Endothelial cell of umbilical vein (primary cell): ENCODE measurements around the gene EML4. TPM values are rescaled to one million over a fixed set of nuclear protein-coding genes. Genes with fewer than 3 reads are reported as not detected.

Experiments
- BruUV-seq: library from RNA; stranded (reverse); fragments of 400-500 nt; replicated peaks from 2 replicates; lab custom pipeline; 2021; lab: Mats Ljungman, UMichigan
- CTCF ChIA-PET: fragments of 300-600, 350-600 bp; sonication (Branson Sonifier 250); formaldehyde crosslinking; loops from one replicate; lab custom pipeline; 2021; ENCODE audit warnings: antibody characterized with exemption, inconsistent platforms; lab: Charles Lee
- POLR2A ChIA-PET: fragments of 300-600, 350-600 bp; sonication (Branson Sonifier 250); formaldehyde crosslinking; loops from one replicate; lab custom pipeline; 2021; ENCODE audit warnings: antibody characterized with exemption, inconsistent platforms; lab: Charles Lee
- DNase-seq: peaks from one replicate; pipeline ENCODE4 v3.0.0-alpha.2; 2011; ENCODE audit warnings: low read depth, low spot score
- FAIRE-seq: peaks from 2 replicates; lab custom pipeline; 2011; peaks lifted over from hg19 to GRCh38; lab: Jason Lieb, UNC
- H2AFZ ChIP-seq: 2 replicates; pipeline ENCODE4 v1.6.0; 2012; ENCODE audit warnings: low read depth, low read length, control low read depth, inconsistent platforms
- H3K27ac ChIP-seq: 2 replicates; pipeline ENCODE4 v1.5.1; 2011; ENCODE audit warnings: low read depth, mild to moderate bottlenecking, control low read depth, low read length, moderate library complexity; ENCODE audit not compliant: insufficient read depth
- H3K27me3 ChIP-seq, 2 experiments: 2 replicates each; pipeline versions ENCODE4 v1.6.0 to v1.6.1; 2011; ENCODE audit warnings: low read length in 2 of 2, mixed read lengths in 1 of 2; ENCODE audit not compliant: control insufficient read depth in 2 of 2, insufficient read depth in 2 of 2
- H3K36me3 ChIP-seq, 2 experiments: 2 replicates in 1 of 2; 3 replicates in 1 of 2; pipeline ENCODE4 v1.5.1; 2011; ENCODE audit warnings: low read length in 2 of 2, mild to moderate bottlenecking in 1 of 2, moderate library complexity in 1 of 2; ENCODE audit not compliant: control insufficient read depth in 2 of 2, insufficient read depth in 2 of 2; ENCODE audit errors: extremely low read depth in 1 of 2
- H3K4me1 ChIP-seq: 3 replicates; pipeline ENCODE4 v1.5.1; 2011; ENCODE audit warnings: mild to moderate bottlenecking, low read length; ENCODE audit not compliant: control insufficient read depth, insufficient read depth; ENCODE audit errors: extremely low read depth
- H3K4me2 ChIP-seq: 2 replicates; pipeline ENCODE4 v1.6.1; 2011; ENCODE audit warnings: low read length, control low read depth, mixed read lengths; ENCODE audit not compliant: insufficient read depth
- H3K4me3 ChIP-seq, 3 experiments: fragments of 200-600 bp in 1 of 3; sonication (generic), shearing (Covaris generic) in 1 of 3; replicated peaks in 1 of 3; 2 replicates each; pipeline ENCODE4 v1.5.1; 2011 to 2016; ENCODE audit warnings: control low read depth in 3 of 3, low read length in 3 of 3, mild to moderate bottlenecking in 2 of 3, inconsistent platforms in 1 of 3, low read depth in 1 of 3, moderate library complexity in 1 of 3; ENCODE audit not compliant: insufficient read depth in 1 of 3
- H3K79me2 ChIP-seq: 2 replicates; pipeline ENCODE4 v1.6.0; 2012; ENCODE audit warnings: low read length, inconsistent platforms; ENCODE audit not compliant: control insufficient read depth, insufficient read depth
- H3K9ac ChIP-seq: replicated peaks from 2 replicates; pipeline ENCODE3; 2011; ENCODE audit warnings: low read length, control low read depth; ENCODE audit not compliant: insufficient read depth; ENCODE audit errors: extremely low read depth
- H3K9me1 ChIP-seq: replicated peaks from 3 replicates; pipeline ENCODE4 v1.6.0; 2011; ENCODE audit warnings: mild to moderate bottlenecking, low read length; ENCODE audit not compliant: control insufficient read depth, insufficient read depth; ENCODE audit errors: extremely low read depth
- H3K9me3 ChIP-seq: replicated peaks from 2 replicates; pipeline ENCODE4 v1.5.1; 2012; ENCODE audit warnings: low read length, inconsistent platforms; ENCODE audit not compliant: control insufficient read depth, insufficient read depth
- H4K20me1 ChIP-seq: replicated peaks from 2 replicates; pipeline ENCODE3; 2011; ENCODE audit warnings: mild to moderate bottlenecking, low read length; ENCODE audit not compliant: control insufficient read depth, insufficient read depth; ENCODE audit errors: extremely low read depth
- EZH2 ChIP-seq: IDR thresholded peaks from 2 replicates; pipeline ENCODE4 v1.6.1; 2012; ENCODE audit warnings: borderline replicate concordance, low read depth, mild to moderate bottlenecking, moderate library complexity, low read length, inconsistent platforms; ENCODE audit not compliant: severe bottlenecking
- FOS ChIP-seq: IDR thresholded peaks from 2 replicates; pipeline ENCODE4 v1.6.1; 2011; ENCODE audit warnings: mild to moderate bottlenecking, low read length, moderate library complexity, borderline replicate concordance; ENCODE audit not compliant: insufficient read depth
- GATA2 ChIP-seq: IDR thresholded peaks from 2 replicates; pipeline ENCODE4 v1.7.0; 2011; ENCODE audit warnings: low read depth, mild to moderate bottlenecking, moderate library complexity, mixed read lengths, low read length; ENCODE audit not compliant: insufficient read length, insufficient read depth
- JUN ChIP-seq: IDR thresholded peaks from 2 replicates; pipeline ENCODE4 v1.6.1; 2011; ENCODE audit warnings: borderline replicate concordance, low read depth; ENCODE audit not compliant: insufficient read length, insufficient read depth
- MYC ChIP-seq: IDR thresholded peaks from one replicate; pipeline ENCODE4 v1.6.1; 2011; ENCODE audit warnings: mild to moderate bottlenecking, low read depth, low read length
- POLR2A ChIP-seq: IDR thresholded peaks from 2 replicates; pipeline ENCODE4 v1.6.1; 2012; ENCODE audit warnings: low read depth, mild to moderate bottlenecking, control low read depth, low read length
- POLR2AphosphoS5 ChIP-seq: IDR thresholded peaks from 2 replicates; pipeline ENCODE4 v1.6.1; 2012; ENCODE audit warnings: low read depth, mild to moderate bottlenecking, control low read depth, low read length, moderate library complexity; ENCODE audit not compliant: insufficient read depth
- dilution Hi-C: fragments of 300-500 bp; cut with MboI; formaldehyde crosslinking; loops from one replicate; pipeline ENCODE4 v1.15.0; 2019; ENCODE audit warnings: low sequenced_read_pairs; ENCODE audit not compliant: extremely low pct_ligation_motif_present
- intact Hi-C: fragments of 100-400 bp; cut with micrococcal nuclease; formaldehyde crosslinking; loops from one replicate; pipeline ENCODE4 v1.10.0; 2022
- polyA plus RNA-seq, 4 experiments: library from polyadenylated mRNA; depleted of rRNA in 3 of 4; stranded (reverse) in 3 of 4; unstranded in 1 of 4; fragments of >200 nt; gene quantifications; 2 replicates each; pipeline versions ENCODE4 v1.2.1 to v1.2.3, GENCODE V29; 2011 to 2012; ENCODE audit warnings: missing spikeins in 1 of 4
- total RNA-seq: library from RNA; stranded (reverse); gene quantifications from 2 replicates; pipeline ENCODE4 v1.2.3, GENCODE V29; 2021
- TF ChIP-seq, protein P1 (sequence below), 2 donors: IDR thresholded peaks; 1 replicate in 1 of 2; 2 replicates in 1 of 2; pipeline ENCODE4 v1.5.1; 2011; ENCODE audit warnings: low read length in 2 of 2, mild to moderate bottlenecking in 2 of 2, moderate library complexity in 2 of 2, control low read depth in 1 of 2, inconsistent platforms in 1 of 2, low read depth in 1 of 2; ENCODE audit not compliant: insufficient read depth in 1 of 2; ENCODE audit errors: extremely low read depth in 1 of 2
- TF ChIP-seq, protein P2 (sequence below): IDR thresholded peaks from 2 replicates; pipeline ENCODE4 v1.6.1; 2011; ENCODE audit not compliant: insufficient read depth, insufficient read length

The EML4 gene
- total and polyA plus RNA-seq, 2 donors (not counting 3 experiments of a cell fraction or from before 2014, with no cell fraction given), result 13.3 to 32.0 TPM

DNA sequence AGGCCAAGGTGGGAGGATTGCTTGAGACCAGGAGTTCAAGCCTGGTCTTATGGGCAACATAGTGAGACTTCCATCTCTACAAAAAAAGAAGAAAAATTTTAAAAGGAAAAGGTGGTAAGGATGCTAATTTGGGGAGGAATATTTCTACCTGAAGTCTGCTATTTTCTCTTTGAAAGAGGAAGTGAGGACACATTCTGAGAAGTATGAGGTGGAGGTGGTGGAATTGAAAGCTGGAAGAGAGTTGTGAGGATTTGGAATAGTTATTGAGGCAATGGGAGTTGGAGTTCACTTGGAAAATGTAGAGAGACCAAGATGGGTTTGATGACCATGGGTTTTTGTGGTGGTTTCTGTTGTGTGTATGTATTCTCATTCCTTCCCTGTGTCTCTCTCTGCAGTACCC, 29.3 kb downstream of the EML4 start:
- CTCF ChIA-PET, result interaction anchor here (1.7 kb wide), 1 partner anchor 130 kb away, joined by 4 read pairs; no protein-coding TSS in a partner anchor
- no peak for DNase-seq
- no peak for FAIRE-seq
- no TSS peak for BruUV-seq
- Histone ChIP-seq H3K9ac (no peak overlapping the region), H3K27me3 (no peaks in the 10 kb centered on the region), H3K36me3 (no peaks in the 10 kb centered on the region), H2AFZ (no peak overlapping the region), H3K9me3 (no peaks in the 10 kb centered on the region), H3K27ac (no peak overlapping the region), H3K9me1 (no peaks in the 10 kb centered on the region), H3K79me2 (peaks cover 4% of the 10 kb centered on the region), H3K4me3 (no peak overlapping the region), H3K4me1 (peaks cover 9% of the 10 kb centered on the region), H3K4me2 (no peak overlapping the region), H4K20me1 (no peaks in the 10 kb centered on the region)
- intact Hi-C loops, result no loop called here
- POLR2A ChIA-PET, result no interaction called here
- dilution Hi-C loops, result no loop called here
- TF ChIP-seq EZH2 (no peak), JUN (no peak), POLR2A (no peak), POLR2AphosphoS5 (no peak), GATA2 (no peak), MYC (no peak), FOS (no peak)
- TF ChIP-seq, protein P1, sequence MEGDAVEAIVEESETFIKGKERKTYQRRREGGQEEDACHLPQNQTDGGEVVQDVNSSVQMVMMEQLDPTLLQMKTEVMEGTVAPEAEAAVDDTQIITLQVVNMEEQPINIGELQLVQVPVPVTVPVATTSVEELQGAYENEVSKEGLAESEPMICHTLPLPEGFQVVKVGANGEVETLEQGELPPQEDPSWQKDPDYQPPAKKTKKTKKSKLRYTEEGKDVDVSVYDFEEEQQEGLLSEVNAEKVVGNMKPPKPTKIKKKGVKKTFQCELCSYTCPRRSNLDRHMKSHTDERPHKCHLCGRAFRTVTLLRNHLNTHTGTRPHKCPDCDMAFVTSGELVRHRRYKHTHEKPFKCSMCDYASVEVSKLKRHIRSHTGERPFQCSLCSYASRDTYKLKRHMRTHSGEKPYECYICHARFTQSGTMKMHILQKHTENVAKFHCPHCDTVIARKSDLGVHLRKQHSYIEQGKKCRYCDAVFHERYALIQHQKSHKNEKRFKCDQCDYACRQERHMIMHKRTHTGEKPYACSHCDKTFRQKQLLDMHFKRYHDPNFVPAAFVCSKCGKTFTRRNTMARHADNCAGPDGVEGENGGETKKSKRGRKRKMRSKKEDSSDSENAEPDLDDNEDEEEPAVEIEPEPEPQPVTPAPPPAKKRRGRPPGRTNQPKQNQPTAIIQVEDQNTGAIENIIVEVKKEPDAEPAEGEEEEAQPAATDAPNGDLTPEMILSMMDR (IDR thresholded peaks at IDR 0.05; ENCODE audit: extremely low read depth in 1 of 2, insufficient read depth in 1 of 2, low read depth in 1 of 2, low read length in 2 of 2), result no peak
- TF ChIP-seq, protein P2, sequence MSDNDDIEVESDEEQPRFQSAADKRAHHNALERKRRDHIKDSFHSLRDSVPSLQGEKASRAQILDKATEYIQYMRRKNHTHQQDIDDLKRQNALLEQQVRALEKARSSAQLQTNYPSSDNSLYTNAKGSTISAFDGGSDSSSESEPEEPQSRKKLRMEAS, result no peak
